Measurements from ENCODE around the gene SATB1. TPM values are rescaled to one million over a fixed set of nuclear protein-coding genes. Genes with fewer than 3 reads are reported as not detected.
A peak's percentile ranks its signal among the peaks of the same experiment; 100 is the strongest.
"Not testable (repeated sequence)": the region's sequence is repeated elsewhere in the genome, so short reads cannot be mapped to it uniquely, and the experiment has no call there.

The SATB1 gene
- total RNA-seq: 22.1 and 22.3 TPM in 2 replicates
- long read RNA-seq, full-length matches to known transcripts: 6 of 9 reads
- long read RNA-seq, partial matches to known transcripts: 1 of 9 reads
- long read RNA-seq, other reads (novel, unspliced or antisense): 2 of 9 reads

- Mint-ChIP-seq H3K4me3 (peak within 1 kb of the TSS; percentile 90), H3K4me1 (peaks cover 24% of the 10 kb centered on the region), H3K36me3 (ENCODE audit: low read depth) (no peaks in the 10 kb centered on the region), H3K27ac (ENCODE audit: unreplicated experiment) (peak within 1 kb of the TSS; percentile 70), H3K27me3 (ENCODE audit: low read depth) (peaks cover 9% of the 10 kb centered on the region), H3K9me3 (no peaks in the 10 kb centered on the region)
- DNase-seq (ENCODE audit: low read depth, low spot score): peak; percentile 81
- no peak for TF ChIP-seq CTCF (conservative IDR thresholded peaks at IDR 0.05)
These were observed at the start of gene SATB1 for GRCh38 chr3:18424729-18425640. TSS of gene SATB1 (minus strand) at chr3:18425339. CDS start at chr3:18420967, 4,372 bp downstream.

DNA sequence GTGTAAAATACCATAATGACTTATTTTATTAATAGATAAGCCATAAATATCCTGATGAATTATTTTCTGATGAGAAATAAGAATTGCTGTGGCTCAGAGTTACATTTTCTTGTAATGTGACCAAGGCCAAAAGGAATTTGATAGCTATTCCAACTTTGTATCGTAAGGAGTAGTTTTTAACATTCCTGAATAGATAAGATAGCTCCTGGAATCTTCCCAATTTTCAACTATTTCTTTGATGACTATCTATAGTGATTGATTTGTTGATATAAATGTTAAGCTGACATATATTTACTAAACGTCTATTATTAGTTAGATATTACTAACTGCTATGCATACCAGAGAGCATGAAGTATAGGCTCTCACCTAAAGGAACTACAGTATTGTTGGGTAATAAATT lies 49.1 kb upstream of the SATB1 start:
- no peak overlapping the region for H3K4me3 Mint-ChIP-seq
- no peak for TF ChIP-seq CTCF (conservative IDR thresholded peaks at IDR 0.05)
- H3K27me3 Mint-ChIP-seq (ENCODE audit: low read depth): no peaks in the 10 kb centered on the region
- no peaks in the 10 kb centered on the region for H3K4me1 Mint-ChIP-seq
- no peak overlapping the region for H3K27ac Mint-ChIP-seq (ENCODE audit: unreplicated experiment)
- no peak for DNase-seq (ENCODE audit: low read depth, low spot score)
- no peaks in the 10 kb centered on the region for H3K9me3 Mint-ChIP-seq
- no peaks in the 10 kb centered on the region for H3K36me3 Mint-ChIP-seq (ENCODE audit: low read depth)

- Mint-ChIP-seq H3K4me1 (no peaks in the 10 kb centered on the region), H3K36me3 (ENCODE audit: low read depth) (no peaks in the 10 kb centered on the region), H3K9me3 (no peaks in the 10 kb centered on the region), H3K27ac (ENCODE audit: unreplicated experiment) (no peak overlapping the region), H3K4me3 (no peak overlapping the region), H3K27me3 (ENCODE audit: low read depth) (no peaks in the 10 kb centered on the region)
- TF ChIP-seq CTCF (conservative IDR thresholded peaks at IDR 0.05): no peak
- no peak for DNase-seq (ENCODE audit: low read depth, low spot score)
These were observed 44.6 kb upstream of the SATB1 start for GRCh38 chr3:18469775-18470174.

GRCh38 chr3:18466136-18466535 lies 41.0 kb upstream of the SATB1 start:
- no peak for TF ChIP-seq CTCF (conservative IDR thresholded peaks at IDR 0.05)
- H3K27me3 Mint-ChIP-seq (ENCODE audit: low read depth): no peaks in the 10 kb centered on the region
- peaks cover 5% of the 10 kb centered on the region for H3K9me3 Mint-ChIP-seq
- DNase-seq (ENCODE audit: low read depth, low spot score): no peak
- no peaks in the 10 kb centered on the region for H3K36me3 Mint-ChIP-seq (ENCODE audit: low read depth)
- H3K4me1 Mint-ChIP-seq: no peaks in the 10 kb centered on the region
- no peak overlapping the region for H3K4me3 Mint-ChIP-seq
- H3K27ac Mint-ChIP-seq (ENCODE audit: unreplicated experiment): no peak overlapping the region

GRCh38 chr3:18454766-18455165 lies 29.6 kb upstream of the SATB1 start:
- H3K4me1 Mint-ChIP-seq: no peaks in the 10 kb centered on the region
- no peak for TF ChIP-seq CTCF (conservative IDR thresholded peaks at IDR 0.05)
- DNase-seq (ENCODE audit: low read depth, low spot score): no peak
- H3K27ac Mint-ChIP-seq (ENCODE audit: unreplicated experiment): no peak overlapping the region
- peaks cover 5% of the 10 kb centered on the region for H3K9me3 Mint-ChIP-seq
- H3K4me3 Mint-ChIP-seq: no peak overlapping the region
- peaks cover 2% of the 10 kb centered on the region for H3K36me3 Mint-ChIP-seq (ENCODE audit: low read depth)
- no peaks in the 10 kb centered on the region for H3K27me3 Mint-ChIP-seq (ENCODE audit: low read depth)

DNA sequence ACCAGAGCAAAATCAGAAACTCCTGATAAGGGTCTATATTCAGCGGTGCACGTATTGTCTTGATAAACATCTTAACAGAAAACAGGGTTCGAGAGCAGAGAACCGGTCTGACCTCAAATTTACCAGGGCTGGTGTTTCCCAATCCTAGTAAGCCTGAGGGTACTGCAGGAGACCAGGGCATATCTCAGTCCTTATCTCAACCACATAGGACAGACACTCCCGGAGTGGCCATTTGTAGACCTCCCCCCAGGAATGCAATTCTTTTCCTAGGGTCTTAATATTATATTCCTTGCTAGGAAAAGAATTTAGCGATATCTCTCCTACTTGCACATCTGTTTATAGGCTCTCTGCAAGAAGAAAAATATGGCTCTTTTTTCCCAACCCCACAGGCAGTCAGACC lies 24.5 kb upstream of the SATB1 start:
- H3K27ac Mint-ChIP-seq (ENCODE audit: unreplicated experiment); DNase-seq (ENCODE audit: low read depth, low spot score); H3K9me3 Mint-ChIP-seq; H3K36me3 Mint-ChIP-seq (ENCODE audit: low read depth); H3K4me3 Mint-ChIP-seq: not testable (repeated sequence)
- Mint-ChIP-seq H3K4me1 (peaks cover 13% of the 10 kb centered on the region), H3K27me3 (ENCODE audit: low read depth) (peaks cover 26% of the 10 kb centered on the region)

Measured in neural crest cell (in vitro differentiated cells).